Left lobe of liver (tissue), 2 donors: ENCODE results near the gene FLRT1. TPM values are rescaled to one million over a fixed set of nuclear protein-coding genes. Genes with fewer than 3 reads are reported as not detected.

Experiments used
- ATAC-seq: fragments of 200-7000 bp; cut with Tn5 transposase; one replicate; pipeline ENCODE4 v1.9.1; 2020; ENCODE audit warnings: mild to moderate bottlenecking, moderate library complexity
- DNase-seq: peaks from one replicate; pipeline ENCODE4 v3.0.0-alpha.2; 2020; ENCODE audit warnings: low spot score
- total RNA-seq: library from RNA; stranded (reverse); gene quantifications from one replicate; pipeline ENCODE4 v1.2.1, GENCODE V29; 2021
- donor health status: DM: no; HTN: no; CAD: no; lungs with moderate emphysema.
- donor health status: DM: no; HTN: yes; CAD: no.

Gene FLRT1, protein sequence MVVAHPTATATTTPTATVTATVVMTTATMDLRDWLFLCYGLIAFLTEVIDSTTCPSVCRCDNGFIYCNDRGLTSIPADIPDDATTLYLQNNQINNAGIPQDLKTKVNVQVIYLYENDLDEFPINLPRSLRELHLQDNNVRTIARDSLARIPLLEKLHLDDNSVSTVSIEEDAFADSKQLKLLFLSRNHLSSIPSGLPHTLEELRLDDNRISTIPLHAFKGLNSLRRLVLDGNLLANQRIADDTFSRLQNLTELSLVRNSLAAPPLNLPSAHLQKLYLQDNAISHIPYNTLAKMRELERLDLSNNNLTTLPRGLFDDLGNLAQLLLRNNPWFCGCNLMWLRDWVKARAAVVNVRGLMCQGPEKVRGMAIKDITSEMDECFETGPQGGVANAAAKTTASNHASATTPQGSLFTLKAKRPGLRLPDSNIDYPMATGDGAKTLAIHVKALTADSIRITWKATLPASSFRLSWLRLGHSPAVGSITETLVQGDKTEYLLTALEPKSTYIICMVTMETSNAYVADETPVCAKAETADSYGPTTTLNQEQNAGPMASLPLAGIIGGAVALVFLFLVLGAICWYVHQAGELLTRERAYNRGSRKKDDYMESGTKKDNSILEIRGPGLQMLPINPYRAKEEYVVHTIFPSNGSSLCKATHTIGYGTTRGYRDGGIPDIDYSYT
- total RNA-seq, result not detected

DNA sequence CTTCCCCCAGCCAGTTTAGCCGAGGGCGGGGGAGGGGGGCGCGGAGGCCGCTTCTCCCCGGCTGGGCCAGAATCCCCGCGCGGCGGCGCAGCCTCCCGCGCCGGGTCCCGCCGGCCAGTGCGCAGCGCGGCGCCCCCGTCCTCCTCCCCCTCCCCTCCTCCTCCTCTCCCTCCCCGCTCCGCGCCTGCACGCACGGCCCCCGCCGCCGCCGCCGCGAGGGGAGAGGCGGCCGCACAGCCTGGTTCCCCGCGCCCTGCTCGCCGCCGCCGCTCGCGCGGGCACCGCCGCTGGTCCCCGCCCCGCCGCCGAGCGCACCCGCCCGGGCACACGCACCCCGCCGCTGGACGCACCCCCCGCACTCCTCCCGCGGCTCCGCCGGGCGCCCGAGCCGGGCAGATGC, at the start of gene FLRT1:
Gene FLRT1, plus strand, starts transcription at position 356 of the 400 bp plus-strand sequence. CDS start 80,337 bp downstream, outside the sequence.
- no peak for DNase-seq

DNA sequence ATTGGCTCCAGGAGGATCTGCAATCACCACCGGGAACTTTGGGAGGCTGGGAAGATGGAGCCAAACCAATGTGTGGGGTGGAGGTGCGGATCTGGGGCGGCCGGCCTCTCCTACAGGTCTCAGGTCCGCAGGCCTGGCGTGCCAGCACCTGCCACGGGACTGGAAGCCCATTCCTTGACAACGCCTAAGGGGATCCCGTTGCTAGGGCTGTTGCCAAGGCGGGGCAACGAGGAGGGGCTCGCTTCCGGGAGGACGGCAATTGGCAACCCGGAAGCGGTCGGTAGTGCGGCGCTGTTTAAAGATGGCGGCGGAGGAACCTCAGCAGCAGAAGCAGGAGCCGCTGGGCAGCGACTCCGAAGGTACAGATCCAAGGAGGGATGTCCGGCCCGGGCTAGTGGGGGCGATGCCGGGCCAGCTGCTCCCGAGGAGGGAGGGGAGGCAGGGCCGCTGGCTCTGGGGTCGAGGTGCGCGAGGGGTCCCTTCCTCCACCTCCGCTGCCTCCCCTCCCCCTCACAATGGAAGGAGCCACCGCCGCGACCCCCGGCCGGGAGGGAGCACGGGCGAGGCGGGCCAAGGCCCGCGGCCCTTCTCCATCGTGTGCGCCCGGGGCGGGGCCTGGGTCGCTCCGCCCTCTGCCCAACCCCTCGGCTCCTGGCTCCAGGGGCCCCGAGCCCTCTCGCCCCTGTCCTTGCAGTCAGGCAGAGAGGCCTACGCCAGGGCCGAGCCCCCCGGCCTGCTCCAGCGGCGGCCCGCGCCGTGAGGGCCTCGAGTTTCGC, 49.4 kb upstream of the FLRT1 start, which contains the start of gene OTUB1:
Gene OTUB1, plus strand, starts transcription at position 283 of the 776 bp plus-strand sequence. Its CDS starts 19 bp downstream, at position 302.
- DNase-seq (peak; percentile 87), ATAC-seq (peak; percentile 93)

More for the DNA sequence above, at the start of gene FLRT1:
- no peak for ATAC-seq

DNA sequence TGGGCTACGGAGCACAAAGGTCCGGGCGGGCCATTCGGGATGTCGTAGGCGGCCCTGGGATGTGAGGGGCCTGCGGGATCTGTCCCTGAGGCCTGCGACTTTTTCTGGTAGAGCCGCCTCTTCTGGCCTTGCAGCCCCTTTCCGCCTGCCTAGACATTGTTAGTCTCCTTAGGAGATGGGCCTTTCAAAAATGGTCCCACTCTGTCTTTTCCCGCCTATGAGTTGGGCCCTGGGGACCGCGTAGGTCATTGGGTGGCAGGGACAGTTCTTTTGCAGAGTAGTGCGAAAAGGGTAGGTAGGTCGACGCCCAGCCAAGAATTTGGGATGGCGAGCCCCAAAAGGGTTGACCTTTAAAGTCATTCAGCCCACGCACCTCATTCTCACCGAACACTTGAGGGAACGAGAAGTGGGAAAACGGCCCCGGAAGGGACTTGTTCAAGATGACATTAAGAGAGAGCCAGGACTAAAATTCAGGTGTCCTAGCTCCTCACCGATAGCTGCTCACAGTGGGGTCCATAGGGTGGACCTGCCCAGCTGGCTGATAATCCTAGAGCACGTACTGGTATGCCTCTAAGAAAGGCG, 48.7 kb upstream of the FLRT1 start:
- no peak for DNase-seq

DNA sequence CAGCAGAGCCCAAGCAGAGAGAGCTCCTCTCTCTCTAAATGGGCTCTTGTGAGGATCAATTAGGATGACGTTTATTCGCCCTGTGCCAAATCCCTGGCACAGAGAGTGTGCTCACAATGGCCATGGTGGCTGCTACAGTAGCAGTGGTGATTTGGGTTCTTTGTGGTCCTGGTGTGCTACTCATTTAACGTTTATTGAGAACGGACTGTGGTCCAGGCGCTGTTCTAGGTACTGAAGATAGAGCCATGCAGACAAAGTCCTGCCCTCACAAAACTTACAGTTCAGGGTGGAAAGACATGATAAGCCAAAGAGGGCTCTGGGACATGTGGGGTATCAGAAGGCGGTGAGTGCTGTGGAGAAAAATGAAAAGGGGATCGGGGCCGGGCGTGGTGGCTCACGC, 44.2 kb upstream of the FLRT1 start:
- ATAC-seq (no peak), DNase-seq (no peak)

More for the DNA sequence above, 48.7 kb upstream of the FLRT1 start:
- ATAC-seq, result no peak

DNA sequence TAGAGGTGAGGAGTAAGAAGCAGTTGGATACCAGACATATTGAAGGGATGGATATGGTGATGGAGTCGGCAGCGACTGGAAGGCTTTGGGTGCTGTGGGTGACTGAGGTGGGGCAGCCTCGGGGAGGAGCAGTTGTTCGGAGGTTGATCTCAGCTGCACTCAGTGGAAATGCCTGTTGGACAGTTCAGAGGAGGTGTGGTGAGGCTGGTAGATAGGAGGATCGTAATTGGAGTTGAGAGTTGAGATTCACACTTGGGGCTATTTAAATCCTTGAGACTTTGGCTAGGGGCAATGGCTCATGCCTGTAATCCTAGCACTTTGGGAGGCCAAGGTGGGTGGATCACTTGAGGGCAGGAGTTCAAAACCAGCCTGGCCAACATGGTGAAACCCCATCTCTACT, 42.6 kb upstream of the FLRT1 start:
- no peak for ATAC-seq
- DNase-seq, result no peak

GRCh38 chr11:63993993-63994392, 41.7 kb upstream of the FLRT1 start:
- DNase-seq, result no peak
- ATAC-seq, result no peak

- DNase-seq (no peak), ATAC-seq (no peak)
Observed at GRCh38 chr11:63996512-63996911, 39.2 kb upstream of the FLRT1 start.

DNA sequence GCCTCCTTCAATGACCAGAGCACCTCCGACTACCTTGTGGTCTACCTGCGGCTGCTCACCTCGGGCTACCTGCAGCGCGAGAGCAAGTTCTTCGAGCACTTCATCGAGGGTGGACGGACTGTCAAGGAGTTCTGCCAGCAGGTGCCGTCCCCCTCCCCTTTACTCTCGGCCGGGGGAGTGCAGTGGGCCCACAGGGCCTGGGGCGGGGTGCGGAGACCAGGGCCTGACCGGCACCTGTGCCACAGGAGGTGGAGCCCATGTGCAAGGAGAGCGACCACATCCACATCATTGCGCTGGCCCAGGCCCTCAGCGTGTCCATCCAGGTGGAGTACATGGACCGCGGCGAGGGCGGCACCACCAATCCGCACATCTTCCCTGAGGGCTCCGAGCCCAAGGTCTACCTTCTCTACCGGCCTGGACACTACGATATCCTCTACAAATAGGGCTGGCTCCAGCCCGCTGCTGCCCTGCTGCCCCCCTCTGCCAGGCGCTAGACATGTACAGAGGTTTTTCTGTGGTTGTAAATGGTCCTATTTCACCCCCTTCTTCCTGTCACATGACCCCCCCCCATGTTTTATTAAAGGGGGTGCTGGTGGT, 38.5 kb upstream of the FLRT1 start:
- DNase-seq (no peak), ATAC-seq (no peak)

GRCh38 chr11:63997801-63998337, 37.9 kb upstream of the FLRT1 start:
- DNase-seq (no peak), ATAC-seq (no peak)

DNA sequence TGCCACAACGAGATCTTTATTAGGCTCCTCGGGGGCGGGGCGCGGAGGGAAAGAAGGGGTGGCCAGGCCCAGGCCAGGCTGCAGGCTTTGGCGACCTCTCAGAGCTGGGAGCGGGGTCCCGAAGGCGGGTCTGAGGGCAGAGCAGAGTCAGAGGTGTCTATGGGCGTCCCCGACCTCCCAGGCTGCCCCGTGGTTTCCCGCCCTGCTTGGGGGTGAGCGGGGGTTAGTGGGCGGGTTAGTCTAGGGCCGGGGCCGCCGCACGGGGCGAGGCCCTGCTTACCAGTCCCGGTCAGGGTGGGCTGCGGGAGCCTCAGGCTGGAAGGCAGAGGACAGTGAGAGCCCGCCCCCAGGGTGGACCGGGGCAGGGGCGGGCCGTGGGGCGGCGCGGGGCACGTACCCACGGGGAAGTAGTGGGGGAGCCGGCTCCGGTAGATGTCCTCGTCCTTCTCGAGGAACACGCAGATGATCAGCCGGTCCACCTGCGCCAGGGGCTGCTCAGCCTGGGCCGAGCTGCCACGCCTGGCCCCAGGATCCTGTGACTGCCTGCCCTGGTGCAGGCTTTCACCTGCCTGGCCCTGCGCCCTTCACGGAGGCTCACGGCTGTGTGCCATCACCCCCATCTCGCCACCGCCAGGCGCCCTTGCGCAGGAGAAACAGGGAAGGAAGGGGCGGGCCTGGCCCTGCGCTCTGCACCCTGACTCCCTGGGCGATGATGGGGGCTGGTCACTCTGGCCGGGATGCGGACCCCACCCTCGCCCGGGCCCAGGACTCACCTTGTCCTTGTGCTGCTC, 37.0 kb upstream of the FLRT1 start:
- ATAC-seq (no peak), DNase-seq (no peak)

DNA sequence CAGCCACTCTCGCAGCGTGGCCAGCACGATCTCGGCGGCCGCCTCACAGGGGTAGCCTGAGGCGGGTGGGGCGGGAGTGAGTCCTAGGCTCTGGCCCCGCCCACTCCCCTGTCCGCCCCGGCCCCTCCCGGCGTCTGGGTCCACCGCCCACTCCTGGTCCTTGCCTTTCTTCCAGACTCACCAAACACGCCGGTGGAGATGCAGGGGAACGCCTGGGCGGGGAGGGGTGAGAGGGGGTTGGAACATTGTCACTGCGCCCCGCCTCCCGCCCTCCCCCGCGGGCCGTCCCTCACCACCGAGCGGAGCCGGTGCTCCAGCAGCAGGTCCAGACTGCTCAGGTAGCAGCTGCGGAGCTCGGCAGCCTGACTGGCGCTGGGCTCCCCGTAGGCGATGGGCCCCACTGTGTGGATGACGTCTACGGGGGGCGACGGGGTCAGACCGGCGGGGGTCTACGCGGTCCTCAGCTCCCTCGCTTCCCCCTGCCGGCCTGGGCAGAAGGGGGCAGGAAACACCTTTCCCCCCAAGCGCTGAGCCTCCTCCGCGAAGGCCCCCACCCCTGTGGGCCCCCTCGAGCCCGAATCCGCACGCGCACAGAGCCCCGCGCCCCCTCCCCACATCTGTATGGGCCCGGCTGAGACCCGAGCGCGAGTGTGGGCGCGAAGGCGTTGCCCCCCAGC, 36.2 kb upstream of the FLRT1 start:
- ATAC-seq (peak; percentile 2), DNase-seq (no peak)

DNA sequence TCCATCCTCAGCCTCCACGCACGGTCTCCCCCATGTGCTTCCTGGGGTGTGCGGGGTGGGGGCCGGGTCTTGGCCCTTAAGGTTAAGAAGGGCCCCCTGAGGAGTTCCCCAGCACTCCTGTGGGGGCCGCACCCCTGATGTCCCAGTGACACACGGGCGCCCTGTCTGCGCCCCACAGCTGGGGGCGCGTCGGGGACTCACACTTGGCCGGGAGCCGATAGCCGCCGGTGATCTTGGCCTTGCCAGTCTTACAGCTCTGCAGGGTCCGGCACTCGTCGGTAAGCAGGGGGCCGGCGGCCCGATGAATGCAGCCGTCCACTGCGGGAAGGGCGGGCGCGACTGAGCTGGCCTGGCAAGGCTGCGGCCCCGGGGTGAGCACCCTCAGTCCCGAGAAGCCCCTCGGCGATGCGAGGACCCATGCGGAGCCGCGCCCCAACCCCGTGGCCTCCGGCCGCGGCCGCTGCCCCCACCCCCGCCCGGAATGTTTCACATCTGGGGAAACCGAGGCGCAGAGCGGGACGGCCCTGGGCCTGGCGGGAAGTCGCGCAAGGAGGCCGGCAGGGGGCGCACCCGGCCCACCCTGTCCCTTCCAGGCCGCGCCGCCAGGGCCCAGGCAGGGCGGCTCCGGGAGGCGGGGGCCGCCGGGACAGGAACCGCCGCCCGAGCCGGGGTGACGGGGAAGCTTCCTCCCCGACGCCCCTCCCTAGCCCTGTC, 35.5 kb upstream of the FLRT1 start:
- DNase-seq, result peak; percentile 66
- peak; percentile 85 for ATAC-seq

- ATAC-seq (no peak), DNase-seq (no peak)
Observed at GRCh38 chr11:64000740-64001483, 34.8 kb upstream of the FLRT1 start.

- DNase-seq, result no peak
- ATAC-seq, result no peak
Observed at GRCh38 chr11:64001484-64002420, 34.0 kb upstream of the FLRT1 start.

DNA sequence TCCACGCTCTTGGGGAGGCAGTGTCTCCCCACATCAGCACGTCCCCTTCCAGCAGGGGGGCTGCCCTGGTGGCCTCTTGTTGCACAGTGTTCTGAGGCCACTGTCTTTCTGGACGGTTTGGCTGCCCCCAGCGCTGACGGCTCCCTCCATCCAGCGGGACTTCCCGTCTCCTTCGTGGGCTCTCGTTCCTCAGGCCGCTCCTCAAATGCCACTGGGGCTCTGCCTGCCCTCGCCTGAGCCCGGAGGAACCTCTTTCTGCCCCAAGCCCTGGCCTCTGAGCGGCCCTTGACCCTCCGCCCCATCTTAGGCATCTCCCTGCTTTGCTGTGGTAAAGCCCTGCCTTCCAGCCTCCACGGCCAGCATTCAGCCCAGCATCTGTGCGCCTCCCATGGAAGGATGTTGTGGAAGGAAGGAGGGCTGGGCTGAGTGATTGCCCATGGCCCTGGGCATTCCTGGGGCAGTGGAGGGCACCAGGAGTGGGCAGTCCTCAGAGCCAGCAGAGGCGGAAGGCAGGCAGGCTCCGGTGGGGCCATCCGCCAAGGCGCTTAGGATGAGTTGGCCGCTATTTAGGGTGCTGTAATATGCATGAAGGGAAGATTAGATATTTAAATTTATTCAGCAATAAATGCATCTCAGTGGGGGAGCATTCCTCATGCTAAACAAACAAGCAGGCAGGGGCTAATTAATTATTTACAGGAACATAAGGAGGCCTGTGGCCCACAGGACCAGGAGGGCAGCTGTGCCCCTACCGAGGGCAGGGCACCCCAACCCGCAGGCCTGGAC, 31.7 kb upstream of the FLRT1 start:
- DNase-seq, result no peak
- no peak for ATAC-seq

DNA sequence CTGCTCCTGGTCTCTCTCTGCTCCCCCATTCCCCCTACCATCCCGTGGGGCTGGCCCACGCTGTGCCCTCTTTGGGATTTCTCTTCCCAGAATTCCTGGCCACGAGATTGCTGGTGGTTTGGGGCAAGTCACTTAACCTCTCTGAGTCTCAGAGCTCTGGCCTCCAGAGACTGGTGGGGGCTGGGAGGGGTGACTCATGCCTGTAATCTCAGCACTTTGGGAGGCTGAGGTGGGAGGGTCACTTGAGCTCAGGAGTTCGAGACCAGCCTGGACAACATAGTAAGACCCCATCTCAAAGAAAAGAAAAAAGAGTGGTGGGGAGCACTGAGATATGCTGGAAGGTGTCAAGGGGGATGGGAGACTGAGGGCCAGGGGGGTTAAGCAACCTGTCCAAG, 31.1 kb upstream of the FLRT1 start:
- no peak for DNase-seq
- no peak for ATAC-seq
